Esophagus squamous epithelium (tissue), 4 donors: ENCODE measurements around the gene CTNND2.

ENCODE experiments used
- CTCF ChIP-seq, 6 experiments: fragments of 450-650 bp in 4 of 6; fragments of 200-600 bp in 2 of 6; sonication (generic) in 2 of 6; IDR thresholded peaks; one replicate each; pipeline ENCODE4 v1.5.1; 2016 to 2019; ENCODE audit warnings: antibody characterized with exemption in 6 of 6, mild to moderate bottlenecking in 4 of 6, moderate library complexity in 4 of 6
- POLR2A ChIP-seq, 4 donors: fragments of 450-650 bp; IDR thresholded peaks; one replicate each; pipeline ENCODE4 v1.6.1; 2017; ENCODE audit warnings: antibody characterized with exemption in 4 of 4, mild to moderate bottlenecking in 4 of 4, moderate library complexity in 3 of 4

GRCh38 chr5:11386398-11386797, 517.8 kb downstream of the CTNND2 start:
- no peak for TF ChIP-seq CTCF (IDR thresholded peaks at IDR 0.05)
- TF ChIP-seq POLR2A (IDR thresholded peaks at IDR 0.05), result no peak
